Ascending aorta (tissue), 2 donors: ENCODE data around the gene CDH23. TPM values are rescaled to one million over a fixed set of nuclear protein-coding genes. Genes with fewer than 3 reads are reported as not detected.
A peak's percentile ranks its signal among the peaks of the same experiment; 100 is the strongest.

ENCODE experiments used
- DNase-seq, 2 donors: peaks; one replicate each; pipeline ENCODE4 v3.0.0-alpha.2; 2019; ENCODE audit warnings: low spot score in 2 of 2
- H3K27ac ChIP-seq, 2 donors: fragments of 200-600 bp; sonication (generic); one replicate each; pipeline ENCODE4 v1.5.1; 2016 to 2017; ENCODE audit warnings: mild to moderate bottlenecking in 1 of 2
- H3K27me3 ChIP-seq: fragments of 200-600 bp; sonication (generic); one replicate; pipeline ENCODE4 v1.5.1; 2017
- H3K36me3 ChIP-seq, 2 donors: fragments of 200-600 bp; sonication (generic); one replicate each; pipeline ENCODE4 v1.5.1; 2016
- H3K4me1 ChIP-seq, 2 donors: fragments of 200-600 bp; sonication (generic); one replicate each; pipeline ENCODE4 v1.5.1; 2016 to 2017; ENCODE audit warnings: mild to moderate bottlenecking in 1 of 2
- H3K4me3 ChIP-seq, 2 donors: fragments of 200-600 bp; sonication (generic); one replicate each; pipeline ENCODE4 v1.5.1; 2016 to 2017; ENCODE audit warnings: mild to moderate bottlenecking in 1 of 2
- H3K9me3 ChIP-seq, 2 donors: fragments of 200-600 bp; sonication (generic); one replicate each; pipeline ENCODE4 v1.5.1; 2016
- intact Hi-C: fragments of 100-400 bp; cut with DNase I; formaldehyde crosslinking; loops from one replicate; pipeline ENCODE4 v1.15.1; 2023
- total RNA-seq: library from RNA; depleted of rRNA; stranded (reverse); fragments of >200 nt; gene quantifications from one replicate; pipeline ENCODE4 v1.1.0, GENCODE V29; 2016
- TF ChIP-seq, protein P1 (sequence below), 3 experiments: fragments of 200-600 bp in 2 of 3; fragments of 450-650 bp in 1 of 3; sonication (generic) in 2 of 3; IDR thresholded peaks; one replicate each; pipeline ENCODE4 v1.5.1; 2016 to 2019; ENCODE audit warnings: antibody characterized with exemption in 3 of 3, mild to moderate bottlenecking in 1 of 3, moderate library complexity in 1 of 3

CDH23 gene
- total RNA-seq, 1 donor from 2014 or later, result 40.9 TPM

DNA sequence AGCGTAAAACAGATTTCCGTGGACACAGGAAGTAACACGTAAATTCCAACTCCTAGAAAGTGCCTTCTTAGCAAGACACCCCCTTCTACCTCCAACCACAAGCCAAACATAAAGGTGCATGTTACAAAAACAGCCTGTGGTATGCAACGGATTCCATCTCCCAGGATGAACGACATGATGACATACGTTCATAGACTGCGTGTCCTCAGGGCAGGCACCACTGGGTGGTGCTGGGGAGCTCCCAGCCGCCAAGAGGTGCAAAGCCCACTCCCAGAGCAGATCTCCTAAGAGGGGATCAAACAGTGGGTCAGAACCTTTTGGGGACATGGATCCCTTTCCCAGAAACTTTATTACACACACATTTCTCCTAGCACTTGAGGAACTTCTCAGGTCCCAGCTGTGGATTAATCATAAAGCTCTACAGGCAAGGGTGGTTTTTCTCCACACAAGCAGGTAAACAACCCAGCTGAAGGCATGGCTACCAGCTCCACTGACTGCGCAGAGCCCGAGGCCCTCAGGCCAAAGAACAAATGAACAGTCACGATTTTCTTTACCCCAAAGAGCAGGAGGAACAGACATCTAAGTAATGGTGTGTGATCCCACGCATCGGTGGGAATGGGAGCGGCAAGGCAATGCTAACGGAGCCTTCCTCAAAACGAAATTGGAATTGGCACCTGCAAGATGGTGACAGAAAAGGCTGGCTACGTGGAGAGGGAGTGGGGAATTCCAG, 440.5 kb downstream of the CDH23 start:
- peaks cover 17 to 41% of the 10 kb centered on the region in 2 donors for H3K4me1 ChIP-seq
- no peaks in the 10 kb centered on the region for H3K9me3 ChIP-seq
- intact Hi-C loops, result loop anchor here (2.0 to 5.0 kb wide), 2 partner anchors 52 to 65 kb away; partner anchors contain the start of gene VSIR
- TF ChIP-seq, protein P1, sequence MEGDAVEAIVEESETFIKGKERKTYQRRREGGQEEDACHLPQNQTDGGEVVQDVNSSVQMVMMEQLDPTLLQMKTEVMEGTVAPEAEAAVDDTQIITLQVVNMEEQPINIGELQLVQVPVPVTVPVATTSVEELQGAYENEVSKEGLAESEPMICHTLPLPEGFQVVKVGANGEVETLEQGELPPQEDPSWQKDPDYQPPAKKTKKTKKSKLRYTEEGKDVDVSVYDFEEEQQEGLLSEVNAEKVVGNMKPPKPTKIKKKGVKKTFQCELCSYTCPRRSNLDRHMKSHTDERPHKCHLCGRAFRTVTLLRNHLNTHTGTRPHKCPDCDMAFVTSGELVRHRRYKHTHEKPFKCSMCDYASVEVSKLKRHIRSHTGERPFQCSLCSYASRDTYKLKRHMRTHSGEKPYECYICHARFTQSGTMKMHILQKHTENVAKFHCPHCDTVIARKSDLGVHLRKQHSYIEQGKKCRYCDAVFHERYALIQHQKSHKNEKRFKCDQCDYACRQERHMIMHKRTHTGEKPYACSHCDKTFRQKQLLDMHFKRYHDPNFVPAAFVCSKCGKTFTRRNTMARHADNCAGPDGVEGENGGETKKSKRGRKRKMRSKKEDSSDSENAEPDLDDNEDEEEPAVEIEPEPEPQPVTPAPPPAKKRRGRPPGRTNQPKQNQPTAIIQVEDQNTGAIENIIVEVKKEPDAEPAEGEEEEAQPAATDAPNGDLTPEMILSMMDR (IDR thresholded peaks at IDR 0.05), result no peak
- H3K27me3 ChIP-seq, result no peaks in the 10 kb centered on the region
- DNase-seq, result no peak
- peaks cover 9 to 20% of the 10 kb centered on the region in 2 donors for H3K36me3 ChIP-seq
- no peak overlapping the region for H3K4me3 ChIP-seq
- H3K27ac ChIP-seq, result peak overlapping the region; percentile 89 to 93

DNA sequence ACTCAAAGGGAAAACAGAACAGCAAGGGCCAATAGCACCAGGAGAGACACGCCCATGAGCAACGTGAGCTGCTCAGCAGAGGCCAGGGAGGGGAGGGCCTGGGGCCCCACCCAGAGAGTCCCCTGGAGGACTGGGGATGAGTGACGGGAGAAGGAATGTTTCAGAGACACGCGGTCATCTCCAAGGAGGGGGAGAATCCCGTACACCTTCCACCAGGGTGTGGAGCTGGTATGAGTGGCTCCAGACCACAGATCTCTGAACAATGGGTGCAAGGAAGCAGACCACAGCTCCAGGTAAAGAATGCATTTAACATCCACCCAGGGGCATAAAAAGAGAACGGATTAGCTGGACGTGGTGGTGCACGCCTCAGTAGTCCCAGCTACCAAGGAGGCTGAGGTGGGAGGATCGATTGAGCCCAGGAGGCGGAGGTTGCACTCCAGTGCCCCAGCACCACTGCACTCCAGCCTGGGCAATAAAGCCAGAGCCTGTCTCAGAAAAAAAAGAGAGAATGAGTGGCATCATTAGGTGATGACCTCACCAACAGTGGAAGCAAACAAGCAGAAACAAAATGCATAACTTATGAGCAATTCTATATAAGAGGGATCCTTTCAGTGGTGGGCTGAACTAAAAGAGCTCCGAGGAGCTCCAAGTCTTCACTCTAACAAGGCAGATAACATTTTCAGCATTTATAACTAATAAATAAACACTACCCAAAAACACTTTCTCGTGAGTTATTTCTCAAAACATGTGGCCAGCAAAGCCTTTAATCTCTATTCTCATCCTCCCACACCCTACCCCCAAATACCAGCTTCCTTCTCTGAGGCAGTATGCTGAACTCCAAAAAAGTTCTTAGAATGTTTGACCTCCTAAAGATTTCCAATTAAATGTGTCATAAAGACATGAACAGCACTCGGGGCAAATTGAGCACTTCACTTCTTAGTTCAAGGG, 441.8 kb downstream of the CDH23 start:
- H3K36me3 ChIP-seq, result peaks cover under 1 to 10% of the 10 kb centered on the region in 2 donors
- DNase-seq, result no peak
- H3K4me3 ChIP-seq, result no peak overlapping the region
- H3K4me1 ChIP-seq, result peaks cover 17 to 45% of the 10 kb centered on the region in 2 donors
- H3K27ac ChIP-seq, result peak overlapping the region; percentile 89 to 93
- intact Hi-C loops, result loop anchor here (5.0 kb wide), 1 partner anchor 66 kb away; the partner anchor contains the start of gene VSIR
- H3K9me3 ChIP-seq, result no peaks in the 10 kb centered on the region
- no peaks in the 10 kb centered on the region for H3K27me3 ChIP-seq
- TF ChIP-seq, protein P1 (IDR thresholded peaks at IDR 0.05), result no peak

DNA sequence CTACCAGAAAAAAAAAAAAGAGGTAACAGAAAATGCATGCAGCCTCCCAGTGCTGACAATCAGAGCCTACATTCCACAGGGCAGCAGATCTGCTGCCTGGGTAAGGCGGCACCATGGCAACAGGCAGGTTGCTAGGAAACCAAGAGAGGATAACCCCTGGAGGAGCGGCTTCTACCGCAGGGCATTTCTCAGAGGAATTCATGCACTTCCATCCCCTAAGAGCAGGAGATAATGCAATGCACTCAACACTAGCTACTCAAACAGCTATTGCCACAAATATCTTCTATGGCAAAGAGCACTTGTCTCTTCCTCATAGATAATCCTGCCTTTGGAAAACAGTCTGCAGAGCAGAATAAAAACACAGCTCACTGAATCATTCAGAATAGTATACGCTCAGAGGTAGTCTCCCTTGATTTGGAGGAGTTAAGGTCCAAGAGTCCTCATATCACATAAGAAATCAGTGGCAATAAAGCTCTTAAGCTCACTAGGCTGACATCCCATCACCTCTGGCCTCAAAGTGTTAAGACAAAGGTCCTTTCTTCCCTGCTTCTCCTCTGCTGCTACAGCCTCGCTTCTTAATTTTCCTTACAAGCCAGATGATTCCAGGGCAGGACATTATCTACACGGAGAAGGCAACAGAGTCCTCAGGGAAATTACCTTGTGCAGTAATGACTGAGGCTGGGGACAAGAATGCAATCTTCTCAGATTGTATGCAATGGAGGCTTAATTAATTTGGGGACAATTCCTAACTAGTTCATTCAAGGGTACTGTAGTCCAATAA, 443.6 kb downstream of the CDH23 start:
- intact Hi-C loops, result loop anchor here (1.0 kb wide), 1 partner anchor 10 kb away; no protein-coding TSS in a partner anchor
- peak in 1 of 2 donors; percentile 84 for DNase-seq
- peaks cover 15 to 47% of the 10 kb centered on the region in 2 donors for H3K4me1 ChIP-seq

DNA sequence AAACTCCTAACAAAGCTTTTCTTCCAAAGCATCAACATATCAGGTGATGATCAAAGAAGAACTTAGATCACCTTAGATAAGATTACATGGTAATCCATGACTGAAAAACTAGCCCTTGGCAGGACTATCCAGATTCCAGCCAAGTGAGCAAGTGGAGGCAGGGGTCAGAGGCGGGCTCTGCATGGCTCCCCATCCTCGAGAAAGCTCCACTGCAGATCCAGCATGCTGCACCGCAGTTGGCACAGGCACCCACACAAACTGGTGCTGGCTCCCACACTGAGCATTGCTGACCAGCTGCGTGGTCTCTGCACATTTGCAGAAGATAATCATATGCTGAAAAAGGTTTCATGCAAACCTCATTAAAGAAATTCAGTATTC, 444.2 kb downstream of the CDH23 start:
- Histone ChIP-seq H3K4me1 (peaks cover 9 to 42% of the 10 kb centered on the region in 2 donors), H3K27ac (no peak overlapping the region), H3K27me3 (no peaks in the 10 kb centered on the region), H3K4me3 (no peak overlapping the region), H3K36me3 (no peaks in the 10 kb centered on the region), H3K9me3 (no peaks in the 10 kb centered on the region)
- intact Hi-C loops, result loop anchor here (1.0 kb wide), 1 partner anchor 9 kb away; no protein-coding TSS in a partner anchor
- TF ChIP-seq, protein P1 (IDR thresholded peaks at IDR 0.05), result no peak
- no peak for DNase-seq

More for the DNA sequence above, 443.6 kb downstream of the CDH23 start:
- no peak overlapping the region for H3K4me3 ChIP-seq
- no peaks in the 10 kb centered on the region for H3K27me3 ChIP-seq
- peak overlapping the region in 1 of 2 donors; percentile 33 for H3K27ac ChIP-seq
- H3K9me3 ChIP-seq, result no peaks in the 10 kb centered on the region
- TF ChIP-seq, protein P1 (IDR thresholded peaks at IDR 0.05), result no peak
- no peaks in the 10 kb centered on the region for H3K36me3 ChIP-seq

DNA sequence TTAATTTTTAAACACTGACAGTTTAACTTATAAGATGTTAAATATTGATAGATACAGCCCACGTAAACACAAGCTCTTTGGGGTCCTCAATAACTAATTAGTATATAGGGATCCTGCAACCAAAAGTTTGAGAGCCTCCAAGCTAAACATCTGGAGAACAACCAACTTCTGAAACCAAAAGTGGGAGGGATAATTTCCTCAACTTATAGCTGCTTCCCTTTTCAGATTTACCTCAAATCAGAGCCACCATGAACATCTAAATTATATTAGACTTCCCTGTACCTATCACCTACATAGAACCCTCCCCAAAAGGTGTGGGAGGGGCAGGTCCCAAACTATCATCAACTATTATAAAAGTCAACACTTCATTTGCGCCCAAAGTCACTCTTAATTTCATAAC, 445.7 kb downstream of the CDH23 start:
- no peaks in the 10 kb centered on the region for H3K27me3 ChIP-seq
- H3K36me3 ChIP-seq, result no peaks in the 10 kb centered on the region
- intact Hi-C loops, result no loop called here
- no peak for DNase-seq
- no peak overlapping the region for H3K27ac ChIP-seq
- TF ChIP-seq, protein P1 (IDR thresholded peaks at IDR 0.05), result no peak
- no peaks in the 10 kb centered on the region for H3K9me3 ChIP-seq
- peaks cover 0 to 30% of the 10 kb centered on the region in 2 donors for H3K4me1 ChIP-seq
- H3K4me3 ChIP-seq, result no peak overlapping the region
